Measurements from ENCODE around the gene DMAC2. TPM values are rescaled to one million over a fixed set of nuclear protein-coding genes. Genes with fewer than 3 reads are reported as not detected.
"Not testable (repeated sequence)": the region's sequence is repeated elsewhere in the genome, so short reads cannot be mapped to it uniquely, and the experiment has no call there.

DMAC2 gene
- polyA plus RNA-seq, 1 of the 3 experiments (the other 2 are of a cell fraction): 71.4 TPM

DNA sequence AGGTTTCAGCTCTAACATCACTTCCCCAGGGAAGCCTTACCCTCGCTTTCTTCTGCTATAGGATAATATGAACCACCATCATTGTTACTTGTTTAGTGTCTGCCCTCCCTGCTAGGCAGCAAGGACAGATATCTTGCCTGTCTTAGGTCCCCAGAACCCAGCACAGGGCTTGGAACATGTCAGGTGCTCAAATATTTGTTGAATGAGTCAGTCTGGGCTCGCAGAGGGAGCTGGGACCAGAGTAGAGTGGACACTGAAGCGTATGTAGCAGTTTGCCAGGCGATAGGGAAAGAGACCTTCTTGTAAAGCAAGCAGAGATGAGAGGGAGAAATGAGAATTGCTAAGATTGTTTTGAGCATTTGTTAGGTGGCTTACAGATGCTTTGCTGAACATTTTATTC is 30.4 kb downstream of the DMAC2 start:
- Histone ChIP-seq H3K9me3 (no peaks in the 10 kb centered on the region), H2AFZ (ENCODE audit: low read depth) (no peak overlapping the region), H3K27me3 (ENCODE audit: insufficient read depth) (no peaks in the 10 kb centered on the region), H3K9me2 (no peaks in the 10 kb centered on the region), H3K9ac (no peak overlapping the region), H3K79me2 (ENCODE audit: insufficient read depth) (no peaks in the 10 kb centered on the region), H3K4me3 (ENCODE audit: low read depth in 2 of 2, low read length in 1 of 2) (no peak overlapping the region), H3K36me3 (replicated peaks in 1 of 2; ENCODE audit: control insufficient read depth in 1 of 2, insufficient read depth in 2 of 2, low read length in 1 of 2) (peaks cover 0 to 16% of the 10 kb centered on the region in 2 experiments), H3K4me2 (no peak overlapping the region), H3F3A (replicated peaks; ENCODE audit: insufficient read depth) (no peaks in the 10 kb centered on the region), H4K20me1 (ENCODE audit: insufficient read depth) (no peaks in the 10 kb centered on the region), H3K4me1 (ENCODE audit: control insufficient read depth in 1 of 2, insufficient read depth in 2 of 2, low read depth in 1 of 2, low read length in 1 of 2) (peaks cover 0 to 12% of the 10 kb centered on the region in 2 experiments; a peak in 1 of 4 replicates), H3K27ac (ENCODE audit: low read depth in 2 of 2, low read length in 1 of 2) (no peak overlapping the region)
- POLR2A ChIA-PET: no interaction called here
- TF ChIP-seq, protein P1, sequence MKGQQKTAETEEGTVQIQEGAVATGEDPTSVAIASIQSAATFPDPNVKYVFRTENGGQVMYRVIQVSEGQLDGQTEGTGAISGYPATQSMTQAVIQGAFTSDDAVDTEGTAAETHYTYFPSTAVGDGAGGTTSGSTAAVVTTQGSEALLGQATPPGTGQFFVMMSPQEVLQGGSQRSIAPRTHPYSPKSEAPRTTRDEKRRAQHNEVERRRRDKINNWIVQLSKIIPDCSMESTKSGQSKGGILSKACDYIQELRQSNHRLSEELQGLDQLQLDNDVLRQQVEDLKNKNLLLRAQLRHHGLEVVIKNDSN (IDR thresholded peaks at IDR 0.05; ENCODE audit: borderline replicate concordance, low read depth): no peak
- TF ChIP-seq NFIC (IDR thresholded peaks at IDR 0.05; ENCODE audit: borderline replicate concordance) (no peak), FOSL2 (IDR thresholded peaks at IDR 0.05; ENCODE audit: borderline replicate concordance, low read depth) (no peak; the same call in 1 of the 2 replicates), SMC3 (IDR thresholded peaks at IDR 0.05; ENCODE audit: low read depth, low read length) (no peak), MXI1 (IDR thresholded peaks at IDR 0.05; ENCODE audit: low read depth, low read length) (no peak), CHD2 (IDR thresholded peaks at IDR 0.05; ENCODE audit: low read length, partially characterized antibody) (no peak), RAD21 (IDR thresholded peaks at IDR 0.05; ENCODE audit: low read length) (no peak), RCOR1 (IDR thresholded peaks at IDR 0.05; ENCODE audit: low read length) (no peak), MEF2A (IDR thresholded peaks at IDR 0.05; ENCODE audit: borderline replicate concordance, low read depth) (no peak), GABPA (IDR thresholded peaks at IDR 0.05; ENCODE audit: low read depth) (no peak), TAF1 (IDR thresholded peaks at IDR 0.05; ENCODE audit: borderline replicate concordance, low read depth, low read length) (no peak), FOXM1 (IDR thresholded peaks at IDR 0.05; ENCODE audit: low read depth) (no peak), POLR2AphosphoS5 (IDR thresholded peaks at IDR 0.05; ENCODE audit: low read depth, low read length) (no peak), EP300 (IDR thresholded peaks at IDR 0.05; ENCODE audit: borderline replicate concordance in 1 of 2, low read depth in 1 of 2, low read length in 1 of 2) (no peak), GATA2 (CRISPR knock-in tag; IDR thresholded peaks at IDR 0.05) (no peak), TEAD4 (IDR thresholded peaks at IDR 0.05; ENCODE audit: borderline replicate concordance, insufficient read depth) (no peak)
- TF ChIP-seq, protein P2, sequence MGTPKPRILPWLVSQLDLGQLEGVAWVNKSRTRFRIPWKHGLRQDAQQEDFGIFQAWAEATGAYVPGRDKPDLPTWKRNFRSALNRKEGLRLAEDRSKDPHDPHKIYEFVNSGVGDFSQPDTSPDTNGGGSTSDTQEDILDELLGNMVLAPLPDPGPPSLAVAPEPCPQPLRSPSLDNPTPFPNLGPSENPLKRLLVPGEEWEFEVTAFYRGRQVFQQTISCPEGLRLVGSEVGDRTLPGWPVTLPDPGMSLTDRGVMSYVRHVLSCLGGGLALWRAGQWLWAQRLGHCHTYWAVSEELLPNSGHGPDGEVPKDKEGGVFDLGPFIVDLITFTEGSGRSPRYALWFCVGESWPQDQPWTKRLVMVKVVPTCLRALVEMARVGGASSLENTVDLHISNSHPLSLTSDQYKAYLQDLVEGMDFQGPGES (IDR thresholded peaks at IDR 0.05; ENCODE audit: low read depth, low read length): no peak
- TF ChIP-seq, protein P3, sequence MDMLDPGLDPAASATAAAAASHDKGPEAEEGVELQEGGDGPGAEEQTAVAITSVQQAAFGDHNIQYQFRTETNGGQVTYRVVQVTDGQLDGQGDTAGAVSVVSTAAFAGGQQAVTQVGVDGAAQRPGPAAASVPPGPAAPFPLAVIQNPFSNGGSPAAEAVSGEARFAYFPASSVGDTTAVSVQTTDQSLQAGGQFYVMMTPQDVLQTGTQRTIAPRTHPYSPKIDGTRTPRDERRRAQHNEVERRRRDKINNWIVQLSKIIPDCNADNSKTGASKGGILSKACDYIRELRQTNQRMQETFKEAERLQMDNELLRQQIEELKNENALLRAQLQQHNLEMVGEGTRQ (IDR thresholded peaks at IDR 0.05; ENCODE audit: borderline replicate concordance, low read depth, low read length): no peak
- TF ChIP-seq, protein P4, sequence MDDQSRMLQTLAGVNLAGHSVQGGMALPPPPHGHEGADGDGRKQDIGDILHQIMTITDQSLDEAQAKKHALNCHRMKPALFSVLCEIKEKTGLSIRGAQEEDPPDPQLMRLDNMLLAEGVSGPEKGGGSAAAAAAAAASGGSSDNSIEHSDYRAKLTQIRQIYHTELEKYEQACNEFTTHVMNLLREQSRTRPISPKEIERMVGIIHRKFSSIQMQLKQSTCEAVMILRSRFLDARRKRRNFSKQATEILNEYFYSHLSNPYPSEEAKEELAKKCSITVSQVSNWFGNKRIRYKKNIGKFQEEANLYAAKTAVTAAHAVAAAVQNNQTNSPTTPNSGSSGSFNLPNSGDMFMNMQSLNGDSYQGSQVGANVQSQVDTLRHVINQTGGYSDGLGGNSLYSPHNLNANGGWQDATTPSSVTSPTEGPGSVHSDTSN (IDR thresholded peaks at IDR 0.05): no peak
- TF ChIP-seq, protein P5, sequence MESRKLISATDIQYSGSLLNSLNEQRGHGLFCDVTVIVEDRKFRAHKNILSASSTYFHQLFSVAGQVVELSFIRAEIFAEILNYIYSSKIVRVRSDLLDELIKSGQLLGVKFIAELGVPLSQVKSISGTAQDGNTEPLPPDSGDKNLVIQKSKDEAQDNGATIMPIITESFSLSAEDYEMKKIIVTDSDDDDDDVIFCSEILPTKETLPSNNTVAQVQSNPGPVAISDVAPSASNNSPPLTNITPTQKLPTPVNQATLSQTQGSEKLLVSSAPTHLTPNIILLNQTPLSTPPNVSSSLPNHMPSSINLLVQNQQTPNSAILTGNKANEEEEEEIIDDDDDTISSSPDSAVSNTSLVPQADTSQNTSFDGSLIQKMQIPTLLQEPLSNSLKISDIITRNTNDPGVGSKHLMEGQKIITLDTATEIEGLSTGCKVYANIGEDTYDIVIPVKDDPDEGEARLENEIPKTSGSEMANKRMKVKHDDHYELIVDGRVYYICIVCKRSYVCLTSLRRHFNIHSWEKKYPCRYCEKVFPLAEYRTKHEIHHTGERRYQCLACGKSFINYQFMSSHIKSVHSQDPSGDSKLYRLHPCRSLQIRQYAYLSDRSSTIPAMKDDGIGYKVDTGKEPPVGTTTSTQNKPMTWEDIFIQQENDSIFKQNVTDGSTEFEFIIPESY (IDR thresholded peaks at IDR 0.05; ENCODE audit: borderline replicate concordance, low read depth): no peak
- WGBS (ENCODE audit: low lambda C conversion rate): 69% methylated on average over 4 of the region's 4 CpGs
- CTCF ChIA-PET: interaction anchor here (1.2 to 1.3 kb wide), 2 partner anchors 40 to 101 kb away, joined by 3 to 5 read pairs; no protein-coding TSS in a partner anchor
- no peak for DNase-seq

DNA sequence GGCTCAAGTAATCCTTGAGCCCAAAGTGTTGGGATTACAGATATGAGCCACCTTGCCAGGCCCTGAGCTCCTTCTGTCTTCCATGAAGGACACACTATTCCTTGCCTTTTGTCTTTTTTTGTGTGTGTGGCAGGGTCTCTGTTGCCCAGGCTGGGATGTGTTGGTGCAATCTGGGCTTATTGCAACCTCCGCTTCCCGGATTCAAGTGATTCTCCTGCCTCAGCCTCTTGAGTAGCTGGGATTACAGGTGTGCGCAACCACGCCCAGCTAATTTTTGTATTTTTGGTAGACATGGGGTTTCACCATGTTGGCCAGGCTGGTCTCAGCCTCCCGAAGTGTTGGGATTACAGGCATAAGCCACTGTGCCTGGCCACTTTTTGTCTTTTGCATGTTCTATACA is 30.9 kb downstream of the DMAC2 start:
- H3K4me2 ChIP-seq; H3K79me2 ChIP-seq (ENCODE audit: insufficient read depth); H3K27ac ChIP-seq (ENCODE audit: low read depth in 2 of 2, low read length in 1 of 2); H2AFZ ChIP-seq (ENCODE audit: low read depth); H4K20me1 ChIP-seq (ENCODE audit: insufficient read depth); H3K4me3 ChIP-seq (ENCODE audit: low read depth in 2 of 2, low read length in 1 of 2); H3K9ac ChIP-seq; H3K9me3 ChIP-seq; H3K9me2 ChIP-seq; H3F3A ChIP-seq (replicated peaks; ENCODE audit: insufficient read depth); DNase-seq; H3K27me3 ChIP-seq (ENCODE audit: insufficient read depth): not testable (repeated sequence)
- POLR2A ChIA-PET: interaction anchor here (1.1 kb wide), 1 partner anchor 45 kb away, joined by 3 read pairs; the partner anchor contains the start of gene B9D2
- Histone ChIP-seq H3K36me3 (replicated peaks in 1 of 2; ENCODE audit: control insufficient read depth in 1 of 2, insufficient read depth in 2 of 2, low read length in 1 of 2) (peaks cover 0 to 12% of the 10 kb centered on the region in 2 experiments), H3K4me1 (ENCODE audit: control insufficient read depth in 1 of 2, insufficient read depth in 2 of 2, low read depth in 1 of 2, low read length in 1 of 2) (peaks cover 0 to 12% of the 10 kb centered on the region in 2 experiments; a peak in 1 of 4 replicates)
- CTCF ChIA-PET: interaction anchor here (1.2 to 1.3 kb wide), 2 partner anchors 40 to 101 kb away, joined by 3 to 5 read pairs; no protein-coding TSS in a partner anchor
- 95% methylated on average over 5 of the region's 5 CpGs for WGBS (ENCODE audit: low lambda C conversion rate)
